ENCODE data around the gene SPOCD1.
A peak's percentile ranks its signal among the peaks of the same experiment; 100 is the strongest.

Gene SPOCD1

DNA sequence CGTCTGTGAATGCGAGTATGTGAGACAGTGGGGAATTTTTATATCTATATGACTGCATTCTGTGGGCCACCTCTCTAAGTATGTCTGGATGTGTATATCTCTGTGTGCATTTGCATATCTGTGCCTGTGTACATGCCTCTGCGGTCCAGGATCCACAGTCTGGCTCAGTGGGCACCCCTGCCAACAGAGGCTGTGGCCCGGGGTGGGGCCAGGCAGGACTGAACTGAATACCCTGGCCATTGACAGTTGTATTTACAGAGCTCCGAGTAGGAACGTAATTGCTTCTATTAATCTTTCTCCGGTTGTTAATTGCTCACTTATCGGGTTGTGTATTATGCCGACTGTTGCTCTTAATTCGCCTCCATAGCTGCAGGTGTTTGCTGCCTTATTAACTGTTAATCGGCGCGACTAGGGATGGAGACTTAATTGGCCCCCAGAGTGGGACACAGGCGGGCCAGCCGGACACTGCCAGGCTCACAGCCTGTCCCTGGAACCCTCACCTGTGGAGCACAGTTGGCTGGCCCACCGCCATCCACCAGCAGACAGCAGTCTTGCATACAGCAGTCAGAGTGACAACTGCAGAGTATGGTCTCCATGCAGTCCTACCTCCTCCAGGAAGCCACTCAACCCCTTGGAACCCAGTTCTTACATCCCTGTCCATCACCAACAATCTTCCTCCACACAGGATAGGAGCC lies 29.3 kb downstream of the SPOCD1 start:
- no peak for DNase-seq

DNA sequence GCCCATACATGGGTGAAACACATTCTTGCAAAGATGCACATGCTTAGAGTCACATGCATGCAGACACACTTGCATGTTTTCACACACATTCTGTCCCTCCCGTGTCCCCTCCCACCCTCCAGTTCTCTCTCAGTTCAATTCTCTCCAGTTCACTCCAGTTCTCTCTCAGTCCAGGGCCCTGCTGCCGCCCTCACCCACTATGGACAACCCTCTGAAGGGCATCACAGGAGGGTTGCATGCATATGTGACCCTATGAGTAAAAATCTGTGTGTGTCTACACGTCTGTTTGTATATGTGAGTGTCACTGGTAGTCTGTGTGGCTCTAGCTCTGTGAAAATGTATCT lies 29.9 kb downstream of the SPOCD1 start:
- no peak for DNase-seq

DNA sequence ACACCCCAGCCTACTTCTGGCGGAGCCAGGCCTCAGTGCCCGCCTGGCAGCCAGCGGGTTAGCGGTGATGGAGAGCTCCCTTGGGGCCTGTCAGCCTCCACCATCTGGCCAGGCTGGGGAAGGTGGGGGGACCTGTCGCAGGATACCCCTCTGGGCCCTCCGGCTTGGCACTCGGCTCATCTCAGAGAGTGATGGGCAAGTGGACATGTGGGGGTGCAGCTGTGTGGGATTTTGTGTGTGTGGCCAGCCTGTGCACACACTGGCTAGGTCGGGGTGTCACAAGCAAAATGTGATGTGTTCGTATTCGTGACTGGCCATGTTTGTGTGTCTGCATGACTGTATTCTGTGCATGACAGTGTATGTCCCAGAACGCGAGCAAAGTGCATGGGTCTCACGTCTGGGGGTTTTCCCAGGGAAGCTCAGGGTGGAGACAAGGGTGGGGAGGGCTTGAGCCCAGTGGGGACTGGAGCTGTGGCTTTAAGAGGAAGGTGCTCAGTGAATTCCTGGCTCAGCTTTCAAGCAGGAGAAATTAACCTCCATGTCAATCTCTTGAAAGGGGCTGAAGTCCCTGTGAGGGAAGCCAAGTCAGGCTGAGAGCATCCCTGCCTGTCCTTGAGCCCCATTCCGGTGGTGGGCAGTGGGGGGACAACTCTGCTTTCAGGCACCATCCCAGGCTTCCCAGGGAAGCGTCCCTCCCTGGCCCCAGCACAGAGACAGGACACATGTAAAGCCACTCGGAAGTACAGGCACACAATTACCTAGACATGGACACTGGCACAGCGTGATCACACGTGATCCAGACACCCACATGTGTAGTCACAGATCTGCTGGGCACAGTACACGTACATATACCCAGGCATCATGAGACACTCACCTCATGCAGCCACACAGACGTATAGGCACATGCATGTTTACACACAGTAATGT lies 30.5 kb downstream of the SPOCD1 start:
- DNase-seq = no peak

DNA sequence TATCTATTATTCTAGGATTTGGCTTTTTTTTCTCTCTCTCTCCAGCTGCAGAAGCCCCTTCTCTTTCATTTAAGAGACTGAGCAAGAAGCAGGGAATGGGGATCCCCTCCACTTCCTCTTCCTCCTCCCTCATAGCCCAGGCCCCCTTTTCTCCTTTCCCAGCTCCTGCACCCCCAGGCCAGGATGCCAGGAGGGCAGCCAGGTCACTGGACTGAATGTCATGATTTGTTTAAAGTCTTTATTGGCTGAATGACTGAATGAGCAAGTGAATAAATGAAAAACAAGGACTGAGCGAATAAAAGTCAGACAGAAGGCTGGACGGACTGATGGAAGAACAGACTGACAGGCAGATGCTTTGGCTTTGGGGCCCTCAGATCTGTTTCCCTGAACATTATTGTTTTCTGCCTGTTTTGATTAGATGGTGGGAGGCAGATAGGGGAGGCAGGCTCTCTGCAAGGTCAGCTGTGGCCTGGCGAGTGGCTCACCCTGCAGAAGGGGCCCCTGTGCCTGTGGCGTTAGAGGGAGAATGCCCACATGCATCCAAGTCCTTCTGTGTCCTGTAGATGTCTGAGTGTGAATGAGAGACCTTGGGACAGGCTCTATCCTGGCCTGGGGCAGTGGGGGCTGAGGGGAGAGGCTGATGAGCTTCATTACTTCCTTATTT lies 31.3 kb downstream of the SPOCD1 start:
- no peak for DNase-seq

DNA sequence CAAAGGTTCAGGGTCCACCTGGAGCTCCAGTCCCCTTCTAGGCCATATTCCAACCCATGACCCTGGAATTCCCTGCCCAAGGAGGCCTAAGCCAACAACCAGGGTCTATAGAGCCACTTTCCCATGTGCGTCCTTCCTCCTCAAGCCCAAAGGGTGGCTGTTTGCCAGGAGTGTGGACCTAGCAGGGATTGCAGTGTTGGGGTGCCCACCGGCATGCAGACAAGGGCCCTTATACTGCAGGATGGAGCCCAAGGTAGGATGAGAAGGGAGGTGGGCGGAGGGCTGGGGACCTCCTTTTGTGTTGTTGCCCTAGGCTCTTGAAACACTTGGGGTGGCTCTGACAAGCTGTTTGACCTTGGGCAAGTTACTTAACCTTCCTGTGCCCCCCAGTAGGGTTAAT lies 32.0 kb downstream of the SPOCD1 start:
- DNase-seq = no peak

DNA sequence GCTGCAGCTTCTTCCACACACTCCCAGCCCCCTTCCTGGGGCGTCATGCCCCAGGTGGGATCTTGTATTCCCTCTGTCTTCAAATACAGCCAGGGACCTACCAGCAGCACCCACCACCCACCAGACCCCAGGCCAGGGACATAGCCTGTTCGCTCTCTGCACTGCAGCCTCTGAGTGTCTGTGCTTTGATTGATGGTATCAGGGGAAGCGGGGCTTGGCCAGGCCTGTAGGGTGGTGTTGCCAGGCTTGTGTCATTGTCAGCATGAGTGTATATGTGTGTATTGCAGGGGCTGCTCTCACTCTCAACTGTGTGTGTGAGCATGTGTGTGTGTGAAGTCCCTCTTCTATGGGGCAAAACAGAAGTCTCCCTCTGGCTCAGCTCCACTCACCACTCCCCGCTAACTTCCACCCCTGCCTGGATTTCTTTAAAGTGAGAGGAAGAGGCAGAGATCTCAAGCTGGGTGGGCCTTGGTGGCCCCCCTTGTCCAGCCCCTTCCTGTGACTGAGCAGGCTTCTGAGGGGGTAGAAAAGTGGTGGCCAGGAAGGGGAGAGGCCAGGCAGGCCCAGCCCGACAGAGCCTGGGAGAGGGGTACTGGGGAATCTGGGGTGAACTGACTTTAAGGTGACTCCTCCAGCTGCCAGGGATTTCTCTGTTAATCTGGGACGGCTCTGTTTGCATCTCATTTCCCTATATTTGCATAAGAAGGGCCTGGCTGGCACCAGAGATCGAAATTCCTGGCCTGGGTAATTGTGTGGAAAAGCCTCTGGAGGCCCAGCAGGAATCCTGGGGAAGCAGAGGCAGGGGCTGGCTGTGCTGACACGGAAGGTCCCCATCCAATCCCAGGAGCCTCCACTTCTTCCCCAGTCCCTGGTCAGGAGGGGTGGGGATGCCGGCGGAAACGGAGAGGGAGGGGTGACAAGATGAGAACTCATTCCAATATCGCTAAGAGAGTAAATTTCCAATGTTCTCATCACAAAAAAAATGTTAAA lies 33.1 kb downstream of the SPOCD1 start:
- DNase-seq = no peak

DNA sequence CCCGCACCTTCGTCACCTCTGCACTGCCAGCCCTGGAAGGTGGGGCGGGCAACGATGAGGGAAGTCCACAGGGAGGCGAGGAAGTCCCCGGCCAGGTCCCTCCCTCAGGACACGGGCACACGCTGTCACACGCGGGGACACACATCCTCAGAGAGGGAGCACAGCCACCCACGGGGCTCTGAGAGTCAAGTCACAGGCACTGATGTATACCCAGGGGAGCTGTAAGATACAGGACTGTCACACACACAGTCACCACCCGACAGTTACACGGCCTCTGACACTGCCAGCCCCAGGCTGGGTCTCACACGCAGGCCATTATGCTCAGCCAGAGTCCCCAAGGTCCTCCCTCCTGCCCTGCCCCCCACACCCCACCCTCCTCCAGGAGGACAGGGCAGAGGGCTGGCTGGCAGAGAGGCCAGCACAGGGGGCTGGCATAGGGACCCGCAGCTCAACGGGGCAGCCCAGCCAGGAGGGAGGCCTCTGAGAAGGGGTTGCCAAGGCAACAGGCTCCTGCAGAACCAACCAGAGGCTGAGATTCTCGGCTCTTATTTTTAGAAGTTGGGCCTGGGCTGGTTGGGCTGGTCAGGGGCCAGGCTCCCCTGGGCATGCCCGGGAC lies 34.0 kb downstream of the SPOCD1 start:
- no peak for DNase-seq

DNA sequence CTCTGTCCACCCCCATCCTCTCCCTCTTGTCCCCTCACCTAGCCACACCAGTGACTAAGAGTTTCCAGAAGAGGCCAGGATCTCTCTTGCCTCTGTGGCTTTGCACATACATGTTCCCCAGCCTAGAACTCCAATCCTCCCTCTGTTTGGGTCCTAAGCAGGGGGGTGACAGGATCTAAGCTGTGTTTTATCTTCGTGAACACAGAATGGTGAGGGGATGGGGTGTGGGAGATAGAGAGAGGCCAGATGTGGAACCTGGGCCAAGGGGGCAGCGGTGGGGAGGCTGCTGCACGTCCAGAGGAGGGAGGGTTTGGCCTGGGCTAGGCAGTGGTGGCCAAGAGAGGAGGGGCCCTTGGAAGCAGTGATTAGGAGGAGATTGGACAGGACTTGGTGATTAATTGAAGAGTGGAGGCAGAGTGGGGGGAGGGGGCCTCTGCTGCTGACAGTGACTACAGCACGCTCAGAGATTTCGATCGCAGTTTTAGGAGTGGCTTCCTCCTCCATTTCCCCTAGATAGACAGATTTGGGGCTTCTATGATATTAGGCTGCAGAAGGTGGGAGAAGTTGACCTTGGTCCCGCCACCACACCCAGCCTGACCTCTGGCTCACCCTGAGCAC lies 34.6 kb downstream of the SPOCD1 start:
- DNase-seq = no peak

DNA sequence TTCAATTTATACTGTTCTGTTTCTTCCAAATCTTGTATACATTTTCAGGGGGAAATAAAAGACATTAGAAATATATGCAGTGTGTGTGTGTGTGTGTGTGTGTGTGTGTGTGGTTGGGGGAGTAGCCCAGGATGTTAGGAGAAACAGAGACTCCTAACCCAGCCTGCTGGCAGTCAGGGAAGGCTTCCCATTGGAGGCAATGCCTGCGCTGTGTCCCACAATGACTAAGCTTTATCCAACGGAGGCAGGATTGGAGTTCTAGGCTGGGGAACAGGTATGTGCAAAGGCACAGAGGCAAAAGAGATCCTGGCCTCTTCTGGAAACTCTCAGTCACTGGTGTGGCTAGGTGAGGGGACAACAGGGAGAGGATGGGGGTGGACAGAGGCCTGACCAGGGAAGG lies 35.2 kb downstream of the SPOCD1 start:
- DNase-seq = no peak

DNA sequence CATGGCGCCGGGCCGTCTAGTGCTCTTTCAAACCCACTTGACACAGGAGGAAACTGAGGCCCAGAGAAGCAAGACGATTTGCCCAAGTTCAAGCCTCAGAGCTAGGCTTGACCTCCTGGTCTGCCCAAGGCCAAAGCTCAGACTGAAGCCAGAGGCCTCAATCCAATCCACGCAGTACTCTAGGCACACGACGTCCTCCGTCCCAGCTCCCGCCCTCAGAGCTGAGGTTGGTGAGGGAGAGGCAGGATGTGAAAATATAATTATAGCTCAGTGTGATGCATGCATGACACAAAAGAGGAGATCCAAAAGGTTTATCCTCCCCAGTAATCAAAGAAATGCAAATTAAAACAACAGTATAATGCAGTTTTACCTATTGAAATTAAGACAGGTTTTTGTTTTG lies 36.1 kb downstream of the SPOCD1 start:
- DNase-seq = no peak

DNA sequence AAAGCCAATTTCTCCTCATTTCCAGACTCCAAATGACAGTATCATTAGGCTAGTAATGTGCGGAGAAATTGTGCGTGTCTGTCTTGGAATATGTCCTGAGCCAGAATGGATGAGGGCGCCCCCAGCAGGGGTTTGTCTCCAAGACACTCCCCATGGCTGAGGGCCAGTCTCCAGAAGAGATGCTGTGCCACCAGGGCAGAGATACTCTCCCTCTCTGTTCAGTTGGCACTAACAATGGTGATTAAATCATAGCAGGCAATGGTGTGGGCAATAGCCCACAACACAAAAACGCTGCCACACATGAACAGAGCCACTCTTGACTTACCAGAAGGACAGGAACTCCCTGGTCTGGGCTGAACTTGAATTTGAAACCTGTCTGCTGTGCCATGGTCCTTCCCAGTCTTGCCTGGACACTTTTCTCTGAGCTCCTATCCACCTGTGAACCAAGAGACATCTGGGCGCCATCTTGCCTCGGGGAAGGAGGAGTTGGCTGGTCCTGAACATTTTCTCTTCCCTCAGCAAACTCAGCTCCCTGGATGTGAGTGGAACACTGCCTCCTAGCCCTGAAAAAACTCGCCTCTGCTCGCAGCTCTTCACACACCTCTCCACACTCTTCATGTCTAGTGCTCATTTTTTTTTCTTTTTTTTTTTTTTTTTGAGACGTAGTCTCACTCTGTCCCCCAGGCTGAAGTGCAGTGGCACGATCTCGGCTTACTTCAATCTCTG lies 36.9 kb downstream of the SPOCD1 start:
- no peak for DNase-seq

DNA sequence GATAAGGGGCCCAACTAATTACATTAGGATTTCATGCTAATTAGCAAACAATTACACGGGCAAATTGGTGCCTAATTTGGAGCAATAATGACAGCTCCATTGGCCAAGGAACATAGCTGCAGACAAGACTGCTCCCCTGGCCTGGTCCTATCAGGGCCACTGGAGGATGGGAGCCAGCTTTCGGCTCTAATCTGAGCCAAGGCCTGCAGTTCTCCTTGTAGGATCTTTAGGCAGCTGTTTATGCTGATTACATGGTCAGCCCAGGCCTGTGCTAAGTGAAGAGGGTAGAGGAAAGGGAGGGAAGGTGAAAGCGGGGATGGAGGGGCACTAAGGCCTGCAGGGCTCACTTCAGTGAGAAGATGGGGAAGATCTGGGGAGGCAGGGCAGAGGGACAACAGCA lies 39.3 kb downstream of the SPOCD1 start:
- no peak for DNase-seq

DNA sequence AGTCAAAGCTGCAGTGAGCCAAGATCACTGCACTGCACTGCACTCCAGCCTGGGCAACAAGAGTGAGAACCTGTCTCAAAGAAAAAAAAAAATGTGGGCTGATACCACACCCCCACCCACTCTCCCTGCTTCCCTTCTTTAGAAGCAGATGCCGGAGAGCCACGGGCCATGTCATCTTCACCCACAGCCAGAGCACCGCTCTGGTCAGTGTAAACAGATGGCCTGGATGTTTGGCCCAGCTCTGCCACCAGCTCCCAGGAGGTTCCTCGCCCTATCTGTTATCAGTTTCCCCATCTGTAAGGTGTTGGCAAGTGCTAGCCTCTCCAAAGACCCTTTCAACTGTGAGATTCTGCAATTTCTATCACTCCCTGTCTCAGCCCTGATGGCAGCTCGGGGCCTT lies 39.8 kb downstream of the SPOCD1 start:
- DNase-seq = no peak

DNA sequence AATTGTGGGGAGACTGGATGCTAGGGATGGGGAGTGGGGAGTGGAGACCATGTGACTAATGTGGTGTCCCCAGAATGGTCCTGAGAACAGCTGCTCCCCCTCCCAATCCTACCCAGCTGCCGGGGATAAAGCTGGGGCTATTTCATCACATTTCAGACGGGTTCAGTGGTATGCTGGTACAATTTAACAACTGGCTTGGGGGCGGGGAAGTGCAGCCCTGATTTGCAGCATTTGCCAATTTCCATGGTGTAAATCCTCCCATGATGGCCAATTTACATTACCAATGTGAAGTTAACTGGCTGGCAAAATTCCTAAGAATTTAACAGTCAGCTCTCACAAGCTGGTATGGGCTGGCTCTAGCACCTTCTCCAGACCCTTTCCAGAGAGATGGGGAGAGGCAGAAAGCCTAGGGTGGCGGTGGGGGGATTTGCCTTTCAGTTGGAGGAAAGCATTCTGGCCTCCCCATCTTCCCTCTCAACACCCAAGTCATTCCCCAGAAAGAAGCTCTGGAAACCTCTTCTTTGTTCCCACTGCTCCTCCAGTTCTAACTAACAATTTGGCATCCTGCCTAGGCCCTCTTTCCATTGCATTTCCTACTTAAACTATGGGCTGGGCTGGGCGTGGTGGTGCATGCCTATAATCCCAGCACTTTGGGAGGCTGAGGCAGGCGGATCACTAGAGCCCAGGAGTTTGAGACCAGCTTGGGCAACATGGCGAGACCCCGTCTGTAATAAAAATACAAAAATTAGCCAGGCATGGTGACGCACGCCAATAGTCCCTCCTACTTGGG lies 40.4 kb downstream of the SPOCD1 start:
- DNase-seq = no peak

DNA sequence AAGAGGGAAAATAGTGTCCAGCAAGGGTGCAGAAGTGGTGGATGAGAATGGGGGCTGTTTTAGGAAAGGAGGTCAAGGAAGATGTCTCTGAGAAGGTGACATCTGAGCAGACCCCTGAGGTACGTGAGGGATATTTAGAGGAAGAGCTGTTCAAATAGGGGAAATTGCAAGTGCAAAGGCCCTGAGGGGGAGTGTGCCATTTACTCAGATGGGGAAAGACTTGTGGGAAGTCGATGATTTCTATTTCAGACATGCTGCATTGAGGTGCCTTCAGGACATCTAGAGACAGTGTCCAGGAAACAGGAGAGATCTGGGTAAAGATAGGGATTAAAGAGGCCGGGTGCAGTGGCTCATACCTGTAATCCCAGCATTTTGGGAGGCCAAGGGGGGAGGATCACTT lies 41.3 kb downstream of the SPOCD1 start:
- no peak for DNase-seq

DNA sequence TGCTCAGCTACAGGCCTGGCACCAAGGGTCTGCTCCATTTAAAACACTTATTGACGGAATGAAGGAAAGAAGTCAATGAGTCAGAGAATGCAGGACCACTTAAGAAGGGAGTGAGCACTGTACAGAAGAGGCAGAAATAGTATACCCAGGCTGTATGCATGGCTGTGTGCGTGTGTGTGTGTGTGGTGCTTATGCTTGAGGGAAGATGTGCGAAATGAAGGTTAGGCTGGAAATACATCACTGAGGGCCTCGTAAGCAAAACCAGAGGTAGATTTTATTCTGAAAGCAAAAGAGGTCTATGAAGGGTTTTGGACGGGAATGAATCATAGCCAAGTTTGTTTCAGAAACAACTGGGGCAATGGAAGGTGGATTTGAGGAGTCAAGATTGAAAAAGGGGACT lies 42.0 kb downstream of the SPOCD1 start:
- DNase-seq = no peak

DNA sequence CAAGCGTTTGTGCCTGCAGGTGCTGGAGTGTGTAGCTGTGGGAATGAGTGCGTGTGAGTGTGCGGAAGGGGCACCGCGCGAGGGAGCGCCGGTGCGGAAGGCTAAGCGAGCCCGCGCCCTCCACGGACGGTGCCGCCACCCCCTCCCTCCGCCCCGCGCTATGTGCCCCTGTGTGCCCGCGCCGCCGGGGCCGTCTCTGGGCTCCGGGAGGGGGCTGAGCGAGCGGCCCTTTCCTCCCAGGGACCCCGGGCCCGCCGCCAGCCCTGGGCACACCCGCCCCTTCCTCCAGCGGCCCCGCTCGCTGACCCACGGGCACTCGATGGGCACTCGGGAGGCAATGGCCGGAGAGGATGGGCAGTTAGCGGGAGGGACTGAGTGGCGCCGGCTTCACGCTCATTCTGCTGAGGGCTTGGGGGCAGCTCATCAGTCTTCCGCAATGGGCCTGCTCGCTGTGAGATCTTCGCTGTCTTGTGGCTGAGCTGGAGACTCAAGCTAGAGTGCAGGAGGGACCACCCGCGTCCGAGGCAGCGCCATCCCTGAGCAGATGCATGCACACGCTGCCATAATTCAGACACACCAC lies 43.1 kb downstream of the SPOCD1 start:
- no peak for DNase-seq

DNA sequence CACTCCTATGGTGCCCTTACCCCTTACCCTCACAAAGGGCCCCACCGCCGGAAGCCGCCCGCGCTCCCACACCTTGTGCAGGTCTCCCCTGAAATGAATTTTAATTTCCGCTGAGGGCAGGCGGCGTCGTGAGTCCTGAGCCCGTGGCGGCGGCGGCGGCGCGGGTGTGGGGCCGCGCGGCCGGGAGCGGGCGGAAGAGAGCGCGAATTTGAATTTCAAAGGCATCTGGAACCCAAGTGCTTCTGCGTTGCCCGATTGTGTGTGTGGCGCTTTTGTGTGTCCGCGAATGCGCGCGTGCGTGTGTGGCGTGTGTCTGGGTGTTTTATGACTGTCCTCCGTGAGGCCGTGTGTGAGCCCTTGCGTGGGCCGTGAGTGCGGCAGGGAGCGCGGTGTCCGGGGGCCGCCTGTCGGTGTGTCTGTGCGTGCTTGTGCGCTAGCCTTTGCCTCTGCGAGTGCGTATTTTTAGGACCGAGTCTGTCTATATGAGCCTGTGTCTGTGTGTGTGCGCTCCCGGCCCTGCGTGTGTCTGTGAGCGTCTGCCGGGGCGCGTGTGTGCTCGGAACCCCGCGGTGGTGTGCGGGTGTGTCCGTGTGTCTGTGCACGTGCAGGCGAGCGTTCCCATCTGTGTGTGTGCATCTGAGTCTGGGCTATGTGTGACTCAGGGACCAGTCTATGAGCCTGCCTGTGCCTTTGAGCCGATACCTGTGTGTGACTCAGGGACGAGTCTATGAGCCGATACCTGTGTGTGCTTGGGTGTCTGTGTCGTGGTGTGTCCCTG lies 43.7 kb downstream of the SPOCD1 start:
- peak; percentile 77 for DNase-seq

All from stimulated activated CD4-positive, alpha-beta T cell treated with anti-CD3 and anti-CD28 coated beads, Interleukin-1b, Interleukin-23, amount 100 ng/mL, for 48 hours (primary cell).